GM21717 (cell line): ENCODE data around the gene LAMB4.

ENCODE experiments used
- ATAC-seq: cut with Tn5 transposase; IDR thresholded peaks from one replicate; pipeline ENCODE4 v1.9.1; 2021; ENCODE audit warnings: mild to moderate bottlenecking, moderate library complexity; ENCODE audit not compliant: unreplicated experiment

The LAMB4 gene, protein sequence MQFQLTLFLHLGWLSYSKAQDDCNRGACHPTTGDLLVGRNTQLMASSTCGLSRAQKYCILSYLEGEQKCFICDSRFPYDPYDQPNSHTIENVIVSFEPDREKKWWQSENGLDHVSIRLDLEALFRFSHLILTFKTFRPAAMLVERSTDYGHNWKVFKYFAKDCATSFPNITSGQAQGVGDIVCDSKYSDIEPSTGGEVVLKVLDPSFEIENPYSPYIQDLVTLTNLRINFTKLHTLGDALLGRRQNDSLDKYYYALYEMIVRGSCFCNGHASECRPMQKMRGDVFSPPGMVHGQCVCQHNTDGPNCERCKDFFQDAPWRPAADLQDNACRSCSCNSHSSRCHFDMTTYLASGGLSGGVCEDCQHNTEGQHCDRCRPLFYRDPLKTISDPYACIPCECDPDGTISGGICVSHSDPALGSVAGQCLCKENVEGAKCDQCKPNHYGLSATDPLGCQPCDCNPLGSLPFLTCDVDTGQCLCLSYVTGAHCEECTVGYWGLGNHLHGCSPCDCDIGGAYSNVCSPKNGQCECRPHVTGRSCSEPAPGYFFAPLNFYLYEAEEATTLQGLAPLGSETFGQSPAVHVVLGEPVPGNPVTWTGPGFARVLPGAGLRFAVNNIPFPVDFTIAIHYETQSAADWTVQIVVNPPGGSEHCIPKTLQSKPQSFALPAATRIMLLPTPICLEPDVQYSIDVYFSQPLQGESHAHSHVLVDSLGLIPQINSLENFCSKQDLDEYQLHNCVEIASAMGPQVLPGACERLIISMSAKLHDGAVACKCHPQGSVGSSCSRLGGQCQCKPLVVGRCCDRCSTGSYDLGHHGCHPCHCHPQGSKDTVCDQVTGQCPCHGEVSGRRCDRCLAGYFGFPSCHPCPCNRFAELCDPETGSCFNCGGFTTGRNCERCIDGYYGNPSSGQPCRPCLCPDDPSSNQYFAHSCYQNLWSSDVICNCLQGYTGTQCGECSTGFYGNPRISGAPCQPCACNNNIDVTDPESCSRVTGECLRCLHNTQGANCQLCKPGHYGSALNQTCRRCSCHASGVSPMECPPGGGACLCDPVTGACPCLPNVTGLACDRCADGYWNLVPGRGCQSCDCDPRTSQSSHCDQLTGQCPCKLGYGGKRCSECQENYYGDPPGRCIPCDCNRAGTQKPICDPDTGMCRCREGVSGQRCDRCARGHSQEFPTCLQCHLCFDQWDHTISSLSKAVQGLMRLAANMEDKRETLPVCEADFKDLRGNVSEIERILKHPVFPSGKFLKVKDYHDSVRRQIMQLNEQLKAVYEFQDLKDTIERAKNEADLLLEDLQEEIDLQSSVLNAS (N-terminal part only)

DNA sequence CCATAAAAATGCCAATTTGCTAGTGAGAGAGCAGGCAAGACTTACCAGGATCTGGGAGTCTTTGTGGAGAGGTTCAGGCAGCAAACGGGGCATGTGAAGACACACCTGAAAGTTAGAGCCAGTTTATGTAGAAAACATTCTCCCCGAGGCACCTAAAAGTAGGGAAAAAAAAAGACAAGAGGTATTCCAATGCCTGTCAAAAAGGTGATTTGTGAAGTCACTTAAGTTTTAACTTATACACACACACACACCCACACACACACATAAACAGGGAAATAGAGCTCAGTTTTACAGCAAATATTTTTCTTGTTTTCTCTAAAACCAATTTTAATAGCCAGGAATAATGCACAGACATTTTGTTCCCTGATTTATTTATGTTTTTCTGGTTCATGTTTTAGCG lies at the start of gene LAMB4:
LAMB4 (minus strand) TSS at position 101 of the 400 bp plus-strand sequence. CDS start 7,197 bp downstream, outside the sequence.
- ATAC-seq, result no peak

DNA sequence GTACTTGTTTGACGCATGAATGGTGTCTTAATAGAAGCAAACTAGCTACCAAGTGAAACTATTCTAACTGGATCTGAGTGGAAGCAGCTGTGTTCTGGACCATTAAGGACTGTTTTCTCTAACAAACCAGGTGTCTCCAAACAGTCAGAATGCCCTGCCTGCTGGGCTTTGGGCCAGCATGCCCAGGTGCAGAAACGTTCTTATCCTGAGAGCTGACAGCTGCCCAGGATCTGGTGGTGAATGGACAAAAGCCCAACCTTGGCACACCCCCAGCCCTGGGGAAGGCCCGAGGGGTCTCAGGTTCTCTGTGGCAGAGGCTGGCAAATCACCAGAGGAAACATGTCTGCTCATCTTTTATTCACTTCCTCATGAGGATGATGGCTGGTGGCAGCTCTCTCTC lies 48.2 kb upstream of the LAMB4 start:
- no peak for ATAC-seq

DNA sequence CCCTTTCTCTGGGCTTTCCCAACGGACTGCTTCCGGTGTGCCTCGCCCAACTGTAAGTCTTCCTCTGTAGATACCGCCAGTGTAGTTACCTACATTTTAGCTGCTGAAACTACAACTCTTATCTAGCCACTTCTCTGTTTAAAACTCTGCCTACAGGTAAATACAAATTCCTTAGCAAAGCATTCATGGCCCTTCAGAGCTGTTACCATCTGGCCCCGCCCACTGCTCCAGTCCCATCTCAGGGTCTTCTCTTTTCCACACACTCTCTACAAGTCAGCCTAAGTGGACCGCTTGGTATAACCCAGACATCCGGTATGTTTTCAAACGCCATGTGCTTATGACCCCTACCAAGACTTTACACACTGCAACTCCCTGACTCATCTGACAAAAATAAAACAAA lies 41.0 kb upstream of the LAMB4 start:
- no peak for ATAC-seq

DNA sequence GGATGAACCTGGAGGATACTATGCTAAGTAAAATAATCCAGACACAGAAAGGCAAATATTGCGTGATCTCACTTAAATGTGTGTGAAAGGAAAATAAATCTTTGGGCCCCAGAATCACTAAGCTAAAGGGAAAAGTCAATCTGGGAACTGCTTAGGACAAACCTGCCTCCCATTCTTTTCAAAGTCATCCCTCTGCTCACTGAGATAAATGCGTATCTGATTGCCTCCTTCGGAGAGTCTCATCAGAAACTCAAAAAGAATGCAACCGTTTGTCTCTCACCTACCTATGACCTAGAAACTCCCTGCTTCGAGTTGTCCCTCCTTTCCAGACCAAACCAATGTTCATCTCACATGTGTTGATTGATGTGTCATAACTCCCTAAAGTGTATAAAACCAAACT lies 40.1 kb upstream of the LAMB4 start:
- no peak for ATAC-seq

DNA sequence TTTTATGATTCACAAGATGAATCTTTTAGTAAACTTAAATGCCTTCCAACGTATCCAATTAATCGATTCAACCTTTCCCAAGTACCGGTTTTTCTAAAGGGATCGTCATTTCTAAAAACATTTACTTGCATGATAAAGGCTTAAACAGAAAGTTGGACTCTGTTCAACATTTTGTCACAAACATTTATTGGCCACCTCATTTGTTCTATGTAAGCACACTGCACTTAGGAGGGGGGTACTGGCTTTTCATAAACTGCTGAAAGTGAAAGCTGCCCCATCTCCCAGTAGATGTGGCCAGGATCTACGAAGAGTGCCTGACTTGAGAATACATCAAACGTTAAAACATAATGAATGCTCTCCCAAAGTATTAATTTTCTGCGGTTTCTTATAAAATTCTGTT lies 37.3 kb upstream of the LAMB4 start:
- ATAC-seq, result no peak

DNA sequence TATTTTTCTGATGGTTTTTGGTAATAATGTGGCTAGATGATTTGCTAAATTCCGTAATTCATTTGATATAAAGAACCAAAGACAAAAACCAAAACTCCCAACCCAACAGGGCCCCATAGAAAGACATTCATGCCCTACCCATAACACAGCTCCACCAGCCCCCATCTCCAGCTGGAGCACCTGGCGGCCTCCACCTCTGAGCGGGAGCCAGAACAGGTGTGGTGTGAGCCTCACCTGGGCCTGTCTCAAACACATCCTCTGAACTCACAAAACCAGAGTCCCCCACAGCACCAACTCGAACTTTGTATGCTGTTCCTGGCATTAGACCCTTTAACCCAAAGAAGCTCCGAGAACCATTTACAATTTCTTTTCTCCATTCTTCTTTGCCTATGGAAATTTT lies 36.5 kb upstream of the LAMB4 start:
- ATAC-seq, result no peak

DNA sequence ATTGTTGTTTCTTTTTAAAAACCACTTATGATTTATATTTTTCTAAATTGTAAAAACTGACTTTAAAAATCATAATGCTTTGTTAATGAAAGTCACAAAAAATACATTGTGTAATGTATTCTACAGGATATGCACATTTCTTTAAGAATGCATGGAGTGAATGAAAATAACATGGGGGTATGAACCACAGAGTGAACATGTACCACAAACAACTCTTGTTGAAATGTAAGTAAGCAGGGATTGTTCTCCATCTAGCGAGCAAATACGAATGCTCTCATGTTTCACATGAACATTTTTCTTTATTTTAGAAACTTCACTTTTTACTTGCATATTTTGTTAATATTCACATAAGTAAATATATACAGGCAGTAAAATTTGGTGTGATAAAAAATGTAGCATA lies 35.6 kb upstream of the LAMB4 start:
- no peak for ATAC-seq

DNA sequence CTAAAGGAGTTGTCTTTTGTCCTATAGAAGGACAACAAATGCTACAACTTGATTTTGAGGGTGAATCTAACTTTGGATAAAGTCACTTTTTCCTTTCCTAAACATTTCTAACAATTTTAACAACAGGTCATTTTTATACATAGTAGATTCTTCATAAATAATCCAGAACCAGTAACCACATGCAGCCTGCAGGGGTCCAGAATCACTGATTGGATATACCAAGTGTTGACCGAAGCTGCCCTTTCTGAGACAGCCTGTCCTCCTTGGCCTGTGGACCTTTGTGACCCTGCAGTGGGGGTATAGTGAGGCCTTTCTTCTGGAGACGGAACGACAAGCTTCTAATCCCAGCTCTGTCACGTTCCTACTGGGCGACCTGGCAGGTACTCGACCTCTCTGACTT lies 34.8 kb upstream of the LAMB4 start:
- no peak for ATAC-seq

DNA sequence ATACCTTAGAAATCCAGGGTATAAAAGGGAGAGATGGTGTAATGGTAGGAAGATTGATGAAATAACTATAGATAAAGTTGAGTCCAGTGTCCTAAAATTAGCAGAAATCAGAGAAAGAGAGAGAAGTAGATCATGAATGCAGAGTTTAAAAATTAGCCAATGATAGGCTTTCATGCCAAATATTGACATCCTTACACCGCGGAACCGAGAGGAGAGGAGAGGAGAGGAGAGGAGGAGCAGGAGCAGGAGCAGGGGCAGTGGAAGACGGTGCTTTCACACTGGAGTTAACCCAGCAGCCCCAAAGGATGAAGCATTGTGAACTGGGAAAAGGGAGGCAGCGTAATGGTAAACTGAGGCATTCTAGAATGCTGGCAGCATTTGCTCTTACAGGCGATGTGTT lies 34.2 kb upstream of the LAMB4 start:
- no peak for ATAC-seq

DNA sequence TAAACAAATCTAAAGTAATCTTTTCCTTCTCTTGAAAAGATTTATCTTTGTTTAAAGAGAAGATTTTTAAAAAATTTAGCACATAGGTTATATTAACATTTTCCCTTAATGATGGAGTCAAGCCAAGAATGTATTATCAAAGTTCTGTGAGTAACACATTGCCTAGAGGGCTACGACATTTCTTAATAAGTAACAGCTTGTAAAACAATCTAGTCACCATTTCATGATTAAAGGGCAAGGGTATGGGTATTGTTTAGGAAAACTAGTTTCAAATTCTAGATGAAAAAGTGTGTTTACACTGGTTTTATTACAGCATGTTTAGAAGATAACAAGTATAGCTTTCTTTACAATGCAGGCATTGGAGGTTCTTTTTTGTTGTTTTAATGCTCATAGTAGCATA lies 28.6 kb upstream of the LAMB4 start:
- ATAC-seq, result no peak

DNA sequence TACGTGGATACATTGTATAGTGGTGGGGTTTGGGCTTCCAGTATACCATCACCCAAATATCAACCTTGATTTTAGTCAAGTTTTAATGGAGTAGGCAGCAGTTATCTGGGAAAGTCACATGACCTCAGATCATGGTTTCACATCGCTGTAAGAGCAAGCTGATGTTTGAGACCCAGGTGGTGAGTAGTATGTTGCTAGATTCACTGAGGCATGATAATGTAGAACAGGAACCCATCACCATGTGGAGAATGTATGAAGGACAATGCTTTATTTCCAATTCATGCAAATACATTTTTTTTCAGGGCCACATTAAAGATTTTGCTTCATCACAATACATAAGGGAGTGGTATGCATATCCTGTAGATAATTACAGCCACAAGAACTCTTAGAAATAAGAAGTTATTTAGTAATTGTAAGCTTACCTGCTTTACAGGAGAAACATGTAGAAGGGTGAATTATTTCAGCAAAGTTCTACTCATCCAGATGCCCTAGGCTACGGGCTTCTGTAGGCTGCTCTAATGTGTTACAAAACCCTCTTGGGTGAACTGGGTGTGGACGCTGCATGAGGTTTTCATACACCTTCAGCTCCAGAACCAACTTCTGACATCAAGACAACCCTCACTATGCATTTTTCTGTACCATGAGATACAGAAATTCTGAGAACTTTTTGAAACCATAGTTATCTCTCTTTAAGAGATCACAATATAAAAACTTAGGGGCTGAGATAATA lies 27.6 kb upstream of the LAMB4 start:
- ATAC-seq, result no peak

DNA sequence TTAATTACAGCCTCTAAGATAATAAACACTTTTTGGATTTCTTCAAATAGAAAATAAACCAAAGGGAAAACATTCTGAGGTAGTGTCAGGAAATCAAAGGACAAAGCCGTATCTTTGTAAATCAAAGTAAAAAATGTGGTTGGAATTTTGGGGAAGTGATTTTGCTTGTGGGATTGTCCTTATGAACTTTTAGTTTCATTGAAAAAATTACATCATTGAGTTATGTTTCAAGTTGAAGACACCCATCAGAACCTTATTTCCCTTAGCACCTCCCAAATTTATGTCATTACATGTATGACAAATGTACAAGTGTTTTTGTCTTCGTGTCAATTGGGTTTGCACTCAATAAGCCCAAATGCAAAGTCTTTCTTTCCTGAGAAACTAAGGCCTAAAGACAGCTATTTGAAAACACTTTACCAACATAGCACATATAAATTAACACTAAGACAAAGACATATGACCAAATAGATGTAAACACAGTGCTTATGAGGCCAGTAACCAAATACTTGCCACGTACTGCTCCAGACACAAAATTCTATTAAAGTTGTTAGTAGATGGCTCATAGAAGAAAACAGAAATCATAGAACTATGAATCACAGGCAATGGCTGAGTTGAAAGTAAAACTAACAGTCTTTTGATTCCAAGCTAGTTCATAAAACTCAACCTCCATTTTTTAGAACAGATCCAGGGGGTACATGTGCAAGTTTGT lies 26.9 kb upstream of the LAMB4 start:
- no peak for ATAC-seq

DNA sequence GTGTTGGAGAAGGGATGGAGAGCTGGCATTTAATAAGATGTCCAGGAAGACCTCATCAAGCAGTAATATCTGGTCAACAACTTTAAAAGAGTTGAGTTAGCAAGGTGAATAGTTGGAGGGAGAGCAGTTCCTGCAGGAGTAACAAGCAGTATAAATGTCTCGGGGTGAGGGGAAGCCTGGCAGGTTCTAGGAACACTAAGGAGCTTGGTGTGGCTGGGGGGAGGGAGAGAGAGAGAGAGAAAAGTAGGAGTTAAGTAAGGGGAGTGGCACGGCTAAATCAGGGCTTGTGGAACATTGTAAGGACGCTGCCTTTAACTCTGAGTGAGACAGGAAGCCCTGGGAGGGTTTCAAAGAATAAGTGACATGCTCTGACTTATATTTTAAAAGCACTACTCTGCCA lies 22.0 kb upstream of the LAMB4 start:
- ATAC-seq, result no peak

DNA sequence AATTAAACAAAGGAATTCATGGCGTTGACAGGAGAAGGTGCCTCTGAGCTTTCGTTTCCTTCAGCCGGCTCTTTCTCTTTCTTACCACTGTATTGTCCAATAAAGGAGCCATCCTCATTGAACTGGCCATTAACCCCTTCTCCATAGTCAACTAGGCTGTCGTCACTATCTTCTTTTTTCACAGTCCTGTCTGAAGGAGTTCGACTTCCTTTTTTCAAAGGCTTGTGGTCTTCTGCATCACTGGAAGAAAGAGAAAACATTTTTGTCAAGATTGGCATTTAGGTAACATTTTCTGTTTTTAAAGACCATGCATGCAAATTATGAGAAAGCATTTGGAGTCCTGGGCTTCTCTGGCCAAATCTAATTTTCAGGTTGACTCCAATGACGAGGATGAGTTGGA lies 19.7 kb upstream of the LAMB4 start:
- ATAC-seq, result no peak

DNA sequence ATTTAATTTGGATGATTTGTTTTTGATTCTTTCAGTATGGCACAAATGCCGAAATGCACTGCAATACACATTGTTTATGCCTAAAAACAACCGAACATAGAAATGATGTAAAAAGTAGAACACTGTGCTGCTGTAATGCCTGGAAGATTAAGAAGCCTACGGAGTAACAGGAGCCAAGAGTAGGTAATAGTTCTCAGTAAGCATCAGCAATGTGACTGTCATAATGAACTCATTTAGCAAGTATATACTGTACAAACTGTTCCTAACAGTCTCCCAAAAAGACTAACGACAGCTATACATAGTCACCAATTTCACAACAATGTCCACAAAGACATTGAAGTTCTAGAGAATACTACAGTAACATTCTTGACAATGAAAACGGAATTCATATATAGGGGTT lies 19.0 kb upstream of the LAMB4 start:
- ATAC-seq, result no peak

DNA sequence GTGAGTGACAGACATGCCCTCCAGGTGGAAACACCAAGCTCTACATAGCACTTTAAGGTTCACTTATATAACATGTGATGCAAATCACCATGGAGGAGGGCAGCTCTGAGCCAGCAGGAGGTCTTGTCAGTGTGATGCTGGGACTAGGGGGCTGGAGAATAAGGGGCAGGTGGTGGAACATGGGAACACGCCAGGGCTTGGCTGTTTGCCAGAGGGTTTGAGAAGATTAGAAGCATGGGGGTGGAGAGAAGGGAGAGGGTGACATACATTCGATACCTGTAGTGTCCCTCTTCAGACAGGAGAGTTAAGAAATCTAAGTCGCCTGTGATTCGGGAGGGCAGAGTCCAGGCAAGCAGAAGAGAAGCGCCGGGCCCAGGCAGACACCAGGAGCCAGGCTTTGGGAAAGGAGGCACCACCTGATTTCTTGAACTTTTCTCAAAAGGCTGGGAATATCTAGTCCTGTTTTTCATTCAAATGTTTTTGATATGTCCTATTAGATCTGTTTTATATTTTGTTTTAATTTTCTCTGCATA lies 16.9 kb upstream of the LAMB4 start:
- no peak for ATAC-seq

DNA sequence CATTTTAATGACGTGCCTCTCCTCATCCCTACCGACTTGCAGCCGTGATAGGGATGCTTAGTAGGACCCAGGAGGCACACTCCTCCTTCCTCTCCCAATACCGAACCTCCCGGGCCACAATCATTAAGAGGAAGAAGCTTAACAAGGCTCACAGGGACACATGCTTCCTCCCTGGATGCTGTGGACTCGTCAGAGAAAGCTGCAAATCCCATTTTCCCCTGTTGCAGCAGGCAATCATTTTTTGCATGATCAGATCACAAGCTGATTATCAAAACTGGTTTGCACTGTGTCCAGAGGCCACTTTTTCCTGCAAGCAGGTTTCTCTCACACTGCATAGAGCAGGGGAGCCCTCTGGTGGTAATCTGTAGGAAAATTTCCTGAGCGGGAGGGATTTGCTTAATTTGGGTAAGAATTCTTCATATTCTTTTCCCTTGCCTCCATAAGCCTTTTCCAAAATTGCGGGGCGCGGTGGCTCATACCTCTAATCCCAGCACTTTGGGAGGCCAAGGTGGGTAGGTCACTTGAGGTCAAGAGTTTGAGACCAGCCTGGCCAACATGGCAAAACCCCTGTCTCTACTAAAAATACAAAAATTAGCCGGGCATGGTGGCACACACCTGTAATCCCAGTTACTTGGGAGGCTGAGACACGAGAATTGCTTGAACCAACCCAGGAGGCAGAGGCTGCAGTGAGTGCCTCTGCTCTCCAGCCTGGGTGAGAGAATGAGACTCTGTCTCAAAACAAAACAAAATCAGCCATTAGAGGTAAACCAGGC lies 16.1 kb upstream of the LAMB4 start:
- no peak for ATAC-seq

DNA sequence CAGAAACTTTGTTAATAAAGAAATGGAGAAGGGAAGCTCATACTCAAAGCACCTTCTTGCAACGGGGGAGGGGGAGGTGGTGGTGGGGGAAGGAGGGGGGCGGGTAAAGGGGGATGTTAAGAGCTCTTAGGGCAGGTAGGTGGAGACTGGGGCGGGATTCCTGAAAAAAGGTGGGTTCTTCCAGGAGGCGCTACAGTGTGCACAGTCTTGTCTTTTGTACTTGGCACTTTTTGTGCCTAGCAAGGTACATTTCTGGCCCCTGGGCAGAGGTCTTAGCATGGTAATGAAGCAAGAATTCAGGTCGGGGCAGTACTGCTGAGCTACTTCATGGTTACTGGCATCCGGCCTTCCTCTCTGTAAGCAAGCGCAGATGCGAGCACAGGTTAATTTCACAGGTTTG lies 15.2 kb upstream of the LAMB4 start:
- ATAC-seq, result no peak

DNA sequence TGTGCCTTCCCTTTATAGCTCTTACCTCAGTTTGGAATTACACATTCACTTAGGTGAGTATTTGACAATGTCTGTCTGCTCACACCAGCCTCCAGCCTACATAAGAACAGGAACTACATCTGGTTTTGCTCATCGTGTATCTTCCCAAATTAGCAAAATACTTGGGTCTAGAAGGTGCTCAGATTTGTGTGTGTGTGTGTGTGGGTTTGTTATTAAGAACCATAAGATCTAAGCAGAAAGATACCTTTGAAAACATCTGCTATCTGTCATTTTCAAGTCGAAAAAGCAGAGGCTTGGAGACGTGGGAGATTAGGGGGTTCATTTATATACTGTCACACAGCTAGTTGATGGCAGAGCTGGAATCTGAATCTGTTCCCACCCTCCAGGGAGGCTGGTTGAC lies 14.8 kb upstream of the LAMB4 start:
- ATAC-seq, result no peak
